Fibroblast of mammary gland (primary cell): Measurements from ENCODE around the gene NMNAT2.

ENCODE experiments used
- DNase-seq: peaks from one replicate; pipeline ENCODE4 v3.0.0-alpha.2; 2010; ENCODE audit warnings: low read depth
- H3K4me3 ChIP-seq: 2 replicates; pipeline ENCODE4 v1.5.1; 2011; ENCODE audit warnings: low read depth, mild to moderate bottlenecking, low read length, moderate library complexity; ENCODE audit not compliant: control insufficient read depth
- TF ChIP-seq, protein P1 (sequence below): conservative IDR thresholded peaks from 2 replicates; pipeline ENCODE4 v1.5.1; 2011; ENCODE audit warnings: low read depth, low read length, inconsistent platforms; ENCODE audit not compliant: control insufficient read depth, insufficient read depth

Gene NMNAT2

DNA sequence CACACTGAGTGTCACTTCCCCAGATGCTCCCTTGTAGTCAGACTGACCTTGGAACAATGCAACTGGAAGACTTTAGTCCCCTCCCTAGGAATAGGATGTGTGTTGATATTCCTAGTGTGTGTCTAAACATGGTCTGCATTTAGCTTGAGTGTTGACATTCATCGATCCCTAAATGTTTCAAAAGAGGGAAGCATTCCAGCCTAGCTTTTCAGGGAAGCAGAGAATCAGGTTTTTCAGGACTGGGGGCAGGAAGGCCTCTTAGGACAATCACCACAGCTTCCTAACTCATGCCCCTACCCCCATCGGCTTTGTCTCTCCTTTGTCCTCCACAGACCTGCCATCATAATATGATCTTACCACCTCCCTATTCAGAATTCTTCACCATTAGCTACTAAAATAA lies 43.4 kb downstream of the NMNAT2 start:
- no peak for DNase-seq
- TF ChIP-seq, protein P1, sequence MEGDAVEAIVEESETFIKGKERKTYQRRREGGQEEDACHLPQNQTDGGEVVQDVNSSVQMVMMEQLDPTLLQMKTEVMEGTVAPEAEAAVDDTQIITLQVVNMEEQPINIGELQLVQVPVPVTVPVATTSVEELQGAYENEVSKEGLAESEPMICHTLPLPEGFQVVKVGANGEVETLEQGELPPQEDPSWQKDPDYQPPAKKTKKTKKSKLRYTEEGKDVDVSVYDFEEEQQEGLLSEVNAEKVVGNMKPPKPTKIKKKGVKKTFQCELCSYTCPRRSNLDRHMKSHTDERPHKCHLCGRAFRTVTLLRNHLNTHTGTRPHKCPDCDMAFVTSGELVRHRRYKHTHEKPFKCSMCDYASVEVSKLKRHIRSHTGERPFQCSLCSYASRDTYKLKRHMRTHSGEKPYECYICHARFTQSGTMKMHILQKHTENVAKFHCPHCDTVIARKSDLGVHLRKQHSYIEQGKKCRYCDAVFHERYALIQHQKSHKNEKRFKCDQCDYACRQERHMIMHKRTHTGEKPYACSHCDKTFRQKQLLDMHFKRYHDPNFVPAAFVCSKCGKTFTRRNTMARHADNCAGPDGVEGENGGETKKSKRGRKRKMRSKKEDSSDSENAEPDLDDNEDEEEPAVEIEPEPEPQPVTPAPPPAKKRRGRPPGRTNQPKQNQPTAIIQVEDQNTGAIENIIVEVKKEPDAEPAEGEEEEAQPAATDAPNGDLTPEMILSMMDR: no peak
- no peak overlapping the region for H3K4me3 ChIP-seq

DNA sequence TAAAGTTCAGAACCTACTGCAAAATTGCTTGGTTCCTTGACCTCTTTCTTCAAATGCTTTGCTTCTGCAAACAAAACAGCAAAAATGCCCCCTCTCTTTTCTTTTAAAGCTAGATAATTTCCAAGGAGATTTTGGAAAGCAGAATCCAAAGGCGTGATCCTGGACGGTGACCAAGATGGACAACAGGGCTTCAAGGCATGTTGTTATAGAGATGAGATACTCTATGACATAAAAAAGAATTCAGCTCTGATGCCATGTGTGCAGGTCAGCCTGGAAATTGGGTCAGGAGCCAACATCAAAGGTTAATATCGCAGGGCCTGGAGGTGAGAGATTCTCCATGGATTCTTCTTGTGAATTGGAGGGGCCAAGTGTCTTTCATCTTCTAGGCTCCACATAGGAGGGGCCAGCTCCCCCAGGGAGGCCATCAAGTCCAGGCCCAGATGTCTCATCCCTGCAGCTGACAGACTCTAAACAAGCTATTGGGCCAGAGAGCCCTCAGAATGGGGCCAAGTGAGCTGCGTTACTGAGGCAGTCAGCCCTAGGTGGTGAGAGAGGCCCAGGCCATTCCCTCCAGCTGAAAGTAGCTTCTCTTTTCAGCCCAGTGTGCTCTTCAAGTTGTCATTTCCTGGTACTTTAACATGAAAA lies 45.5 kb downstream of the NMNAT2 start:
- TF ChIP-seq, protein P1: no peak
- H3K4me3 ChIP-seq: no peak overlapping the region
- no peak for DNase-seq

DNA sequence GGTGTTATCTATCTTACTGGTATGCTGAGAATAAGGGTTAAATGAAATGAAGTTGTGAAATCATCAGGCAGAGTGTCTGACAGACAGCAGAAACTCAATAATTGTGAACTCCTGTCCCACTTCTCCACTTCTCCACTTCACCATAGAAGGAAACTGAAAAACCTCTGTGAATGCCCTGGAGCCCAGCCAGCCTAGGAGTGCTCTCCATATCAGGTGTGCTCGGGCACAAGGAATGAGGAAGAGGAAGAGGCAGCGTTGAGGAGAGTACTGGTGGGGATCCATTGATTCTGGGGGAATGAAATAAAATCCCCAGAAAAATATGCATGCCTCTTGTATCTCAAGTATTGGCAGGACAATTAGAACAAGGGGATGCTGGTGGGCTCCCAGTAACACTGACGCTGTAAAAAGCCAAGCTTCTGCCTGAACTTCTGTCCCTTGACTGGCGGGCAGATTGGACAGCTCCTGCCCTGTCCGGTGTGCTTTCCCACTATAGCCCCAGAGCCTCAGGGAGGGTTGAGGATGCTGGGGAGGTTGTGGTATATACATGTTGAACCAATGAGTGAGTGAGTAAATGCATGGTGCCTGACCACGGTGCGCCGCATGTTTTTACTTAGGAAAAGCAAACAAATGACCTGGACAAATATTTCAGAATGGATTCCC lies 47.7 kb downstream of the NMNAT2 start:
- TF ChIP-seq, protein P1: no peak
- DNase-seq: no peak
- no peak overlapping the region for H3K4me3 ChIP-seq

DNA sequence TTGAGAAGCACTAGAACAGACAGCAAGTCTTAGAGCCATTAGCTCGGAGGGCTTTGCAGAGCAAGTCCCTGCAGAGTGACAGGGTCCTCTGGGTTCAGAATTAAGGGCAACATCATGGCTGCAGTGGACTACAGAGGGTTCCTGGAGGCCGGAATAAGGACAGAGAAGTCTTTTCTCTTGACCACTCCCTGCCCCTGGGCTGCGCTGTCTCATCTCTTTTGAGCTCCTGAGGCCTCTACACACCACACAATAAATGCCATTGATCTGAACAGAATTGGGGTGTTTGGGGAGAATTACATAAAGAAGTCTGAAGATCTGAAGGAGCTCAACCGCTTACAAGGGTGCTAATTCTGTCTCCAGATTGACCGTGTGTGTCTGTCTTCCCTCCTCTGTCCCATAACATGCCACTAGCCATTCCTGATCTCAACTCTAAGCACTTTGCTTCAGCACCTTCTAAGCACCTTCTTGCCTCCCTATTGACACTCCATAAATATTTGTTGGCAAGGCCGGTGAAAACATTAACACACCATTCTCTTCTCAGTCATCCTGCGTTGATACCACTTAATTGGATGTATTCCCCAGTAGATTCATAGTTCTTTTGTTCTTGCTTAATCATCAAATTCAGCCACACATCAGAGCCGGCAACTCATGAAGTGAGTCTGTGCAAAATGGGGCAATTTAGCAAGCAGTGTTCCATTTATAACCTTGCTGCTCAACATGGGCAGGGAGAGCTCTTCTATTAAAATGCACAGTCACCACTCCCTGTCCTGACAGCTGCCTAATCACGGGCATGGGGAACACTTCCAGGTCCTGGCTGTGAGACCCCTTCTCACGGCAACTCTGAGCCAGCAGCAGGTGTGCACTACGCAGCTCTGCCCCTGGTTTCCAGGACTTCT lies 49.7 kb downstream of the NMNAT2 start:
- H3K4me3 ChIP-seq: no peak overlapping the region
- no peak for DNase-seq
- TF ChIP-seq, protein P1: no peak

DNA sequence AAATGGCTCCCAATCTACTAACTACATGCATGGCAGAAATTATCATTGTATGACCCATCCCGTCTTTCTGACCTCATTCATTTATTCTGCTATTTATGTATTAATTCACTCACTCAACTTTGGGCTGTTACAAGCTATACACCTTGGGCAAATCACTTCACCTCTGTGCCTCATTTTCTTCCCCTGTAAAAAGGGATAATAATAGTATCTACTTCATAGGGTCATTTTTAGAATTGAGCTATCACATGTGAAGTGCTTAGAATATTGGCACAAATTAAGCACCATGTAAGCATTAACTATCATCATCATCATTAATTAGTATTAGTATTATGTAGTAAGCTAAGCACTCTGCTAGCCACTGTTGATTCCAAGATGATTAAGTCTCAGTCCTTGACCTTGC lies 52.1 kb downstream of the NMNAT2 start:
- no peak for DNase-seq
- no peak overlapping the region for H3K4me3 ChIP-seq
- TF ChIP-seq, protein P1: no peak

DNA sequence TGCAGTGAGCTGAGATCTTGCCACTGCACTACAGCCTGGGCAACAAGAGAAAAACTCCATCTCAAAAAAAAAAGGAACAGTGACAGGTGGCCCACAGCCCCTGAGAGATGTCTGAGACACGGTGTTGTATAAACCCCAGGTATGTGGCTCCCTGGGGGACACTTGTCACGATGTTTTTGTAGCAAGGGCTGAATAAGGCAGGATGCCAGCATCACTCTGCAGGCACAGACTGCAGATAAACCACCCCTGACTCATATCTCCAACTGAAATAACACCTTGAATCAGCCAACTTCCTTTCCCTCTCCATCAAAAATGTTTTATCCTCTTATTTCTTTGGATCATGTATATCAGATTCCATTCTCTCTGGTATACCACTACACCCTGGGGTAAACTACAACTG lies 52.5 kb downstream of the NMNAT2 start:
- H3K4me3 ChIP-seq: no peak overlapping the region
- TF ChIP-seq, protein P1: no peak
- DNase-seq: no peak
